Stimulated activated CD8-positive, alpha-beta memory T cell treated with anti-CD3 and anti-CD28 coated beads, Interleukin-7, amount 100 ng/mL, for 4 hours (primary cell): ENCODE data around the gene NFATC2.

ENCODE experiments used
- DNase-seq, 2 donors: peaks; one replicate each; pipeline ENCODE4 v3.0.0-alpha.2; 2020; ENCODE audit warnings: low read depth in 2 of 2

The NFATC2 gene

GRCh38 chr20:51389543-51390264 is 152.8 kb downstream of the NFATC2 start:
- DNase-seq: no peak

GRCh38 chr20:51388756-51389542 is 153.6 kb downstream of the NFATC2 start:
- DNase-seq: no peak

GRCh38 chr20:51388227-51388626 is 154.3 kb downstream of the NFATC2 start:
- DNase-seq: no peak

GRCh38 chr20:51387125-51387875 is 155.2 kb downstream of the NFATC2 start:
- no peak for DNase-seq

- peak in 1 of 2 donors; percentile 46 for DNase-seq
Observed at GRCh38 chr20:51386586-51386985, 155.9 kb downstream of the NFATC2 start.

GRCh38 chr20:51385646-51386530 is 156.6 kb downstream of the NFATC2 start:
- no peak for DNase-seq

GRCh38 chr20:51384875-51385274 is 157.6 kb downstream of the NFATC2 start:
- DNase-seq: no peak

- no peak for DNase-seq
Observed at GRCh38 chr20:51383891-51384510, 158.5 kb downstream of the NFATC2 start.

- no peak for DNase-seq
Observed at GRCh38 chr20:51382986-51383821, 159.3 kb downstream of the NFATC2 start.

- no peak for DNase-seq
Observed at GRCh38 chr20:51382111-51382985, 160.2 kb downstream of the NFATC2 start.

- no peak for DNase-seq
Observed at GRCh38 chr20:51381557-51381956, 161.0 kb downstream of the NFATC2 start.

- DNase-seq: no peak
Observed at GRCh38 chr20:51380401-51381385, 161.8 kb downstream of the NFATC2 start.

GRCh38 chr20:51379601-51380341 is 162.7 kb downstream of the NFATC2 start:
- DNase-seq: no peak

- DNase-seq: no peak
Observed at GRCh38 chr20:51378171-51378928, 164.2 kb downstream of the NFATC2 start.

- DNase-seq: no peak
Observed at GRCh38 chr20:51377132-51377531, 165.4 kb downstream of the NFATC2 start.

- DNase-seq: no peak
Observed at GRCh38 chr20:51376111-51376510, 166.4 kb downstream of the NFATC2 start.
